HepG2 (cell line): ENCODE measurements around the gene ACP7. TPM values are rescaled to one million over a fixed set of nuclear protein-coding genes. Genes with fewer than 3 reads are reported as not detected.

Experiments
- ATAC-seq: fragments of 200-7000 bp; cut with Tn5 transposase; 3 replicates; pipeline ENCODE4 v1.9.1; 2020; ENCODE audit warnings: mild to moderate bottlenecking, moderate library complexity
- BruUV-seq: library from RNA; stranded (reverse); fragments of 400-500 nt; replicated peaks from 2 replicates; lab custom pipeline; 2021; lab: Mats Ljungman, UMichigan
- CTCF ChIA-PET: fragments of 300-600 bp; formaldehyde crosslinking; extraction: SDS; loops from one replicate; lab custom pipeline; 2021; ENCODE audit warnings: low total read pairs, inconsistent platforms, low intra/inter-chr PET ratio; lab: Yijun Ruan, JAX
- POLR2A ChIA-PET: fragments of 350-600 bp; sonication (Branson Sonifier 250); formaldehyde crosslinking; loops from one replicate; lab custom pipeline; 2020; ENCODE audit warnings: antibody characterized with exemption, inconsistent platforms; lab: Yijun Ruan, JAX
- DNase-seq: peaks from one replicate; pipeline ENCODE4 v3.0.0-alpha.2; 2015; ENCODE audit warnings: low spot score
- FAIRE-seq: peaks from 3 replicates; lab custom pipeline; 2011; peaks lifted over from hg19 to GRCh38; lab: Jason Lieb, UNC
- H2AFZ ChIP-seq: one replicate; pipeline ENCODE4 v1.6.1; 2011; ENCODE audit warnings: low read length, inconsistent platforms
- H3K27ac ChIP-seq: fragments of 300-600 bp; 3 replicates; pipeline ENCODE4 v1.8.0; 2011; ENCODE audit warnings: mixed run types, mild to moderate bottlenecking, mixed read lengths, low read length, inconsistent platforms; ENCODE audit not compliant: insufficient read depth; ENCODE audit errors: extremely low read length
- H3K27me3 ChIP-seq, 2 experiments: fragments of 200-600 bp in 1 of 2; 2 replicates in 1 of 2; 3 replicates in 1 of 2; pipeline versions ENCODE4 v1.6.0 to v1.8.0; 2011; ENCODE audit warnings: low read length in 2 of 2, mild to moderate bottlenecking in 2 of 2, moderate library complexity in 2 of 2, inconsistent platforms in 1 of 2; ENCODE audit not compliant: insufficient read depth in 2 of 2, control insufficient read depth in 1 of 2
- H3K36me3 ChIP-seq, 2 experiments: fragments of 200-600 bp in 1 of 2; replicated peaks in 1 of 2; 2 replicates in 1 of 2; 3 replicates in 1 of 2; pipeline versions ENCODE4 v1.5.1 to v1.8.0; 2011; ENCODE audit warnings: low read length in 2 of 2, inconsistent platforms in 1 of 2; ENCODE audit not compliant: insufficient read depth in 2 of 2, control insufficient read depth in 1 of 2
- H3K4me1 ChIP-seq: 2 replicates; pipeline ENCODE4 v1.5.1; 2012; ENCODE audit warnings: low read length, inconsistent platforms; ENCODE audit not compliant: insufficient read depth
- H3K4me2 ChIP-seq: 2 replicates; pipeline ENCODE4 v1.6.0; 2011; ENCODE audit warnings: low read depth, low read length, inconsistent platforms
- H3K4me3 ChIP-seq, 3 experiments: fragments of 200-600 bp in 1 of 3; sonication (generic), shearing (Covaris generic) in 1 of 3; replicated peaks in 1 of 3; 2 replicates each; pipeline ENCODE4 v1.5.1; 2011 to 2016; ENCODE audit warnings: low read length in 3 of 3, inconsistent platforms in 2 of 3, low read depth in 2 of 3, mild to moderate bottlenecking in 2 of 3, control low read depth in 1 of 3, mixed read lengths in 1 of 3; ENCODE audit not compliant: insufficient read depth in 1 of 3
- H3K79me2 ChIP-seq: one replicate; pipeline ENCODE4 v1.6.1; 2011; ENCODE audit warnings: low read length, inconsistent platforms; ENCODE audit not compliant: insufficient read depth
- H3K9ac ChIP-seq: 2 replicates; pipeline ENCODE4 v1.6.0; 2011; ENCODE audit warnings: mild to moderate bottlenecking, low read depth, low read length, inconsistent platforms; ENCODE audit not compliant: insufficient read depth
- H3K9me3 ChIP-seq: 2 replicates; pipeline ENCODE4 v1.5.1; 2012; ENCODE audit warnings: mild to moderate bottlenecking, low read length
- H4K20me1 ChIP-seq: 2 replicates; pipeline ENCODE4 v1.6.0; 2011; ENCODE audit warnings: inconsistent platforms, mild to moderate bottlenecking, low read length, moderate library complexity; ENCODE audit not compliant: insufficient read depth
- AHR ChIP-seq: IDR thresholded peaks from 2 replicates; pipeline ENCODE4 v1.6.1; 2018; ENCODE audit warnings: missing genetic modification reagents, missing compliant biosample characterization
- HNF1A ChIP-seq, 2 experiments: sonication (generic) in 1 of 2; formaldehyde crosslinking in 1 of 2; IDR thresholded peaks; 2 replicates each; pipeline versions ENCODE4 v1.4.0 to v1.6.1; 2016 to 2020; ENCODE audit warnings: borderline replicate concordance in 1 of 2, low read depth in 1 of 2, mild to moderate bottlenecking in 1 of 2, missing genetic modification reagents in 1 of 2
- ZBTB39 ChIP-seq: sonication (generic); formaldehyde crosslinking; IDR thresholded peaks from 2 replicates; pipeline ENCODE4 v1.5.0; 2020; ENCODE audit warnings: missing genetic modification reagents
- WGBS: methylation state at CpG from one replicate; pipeline ENCODE4 v1.1.6; 2017; ENCODE audit warnings: low lambda C conversion rate; 5-methylcytosine and 5-hydroxymethylcytosine counted together
- in situ Hi-C: cut with HindIII; loops from 2 replicates; pipeline ENCODE4 v1.10.0; 2017; ENCODE audit warnings: low pct_unique_long_range_greater_than_20kb; ENCODE audit not compliant: extremely low pct_ligation_motif_present
- intact Hi-C: fragments of 100-400 bp; cut with micrococcal nuclease; formaldehyde crosslinking; loops from one replicate; pipeline ENCODE4 v1.10.0; 2022; ENCODE audit not compliant: unreplicated experiment
- polyA plus RNA-seq, 8 experiments: library from polyadenylated mRNA; depleted of rRNA in 3 of 8; stranded (reverse) in 7 of 8; unstranded in 1 of 8; fragments of >200 nt; fragmentation: Illumina TruSeq in 4 of 8; extraction: Trizol in 4 of 8; gene quantifications; 2 replicates each; pipeline versions ENCODE4 v1.2.1 to v1.2.3, GENCODE V29; 2011 to 2016; ENCODE audit warnings: low read depth in 4 of 8, missing spikeins in 1 of 8, mixed read lengths in 1 of 8; ENCODE audit not compliant: insufficient read depth in 1 of 8
- total RNA-seq, 5 experiments: library from RNA; depleted of rRNA; stranded (reverse); fragments of >200 nt; fragmentation: Illumina TruSeq; extraction: Trizol; gene quantifications; 2 replicates each; pipeline ENCODE4 v1.2.3, GENCODE V29; 2016; ENCODE audit warnings: low read depth in 1 of 5
- TF ChIP-seq, protein P1 (sequence below): sonication (generic); formaldehyde crosslinking; IDR thresholded peaks from 2 replicates; pipeline ENCODE4 v1.9.0; 2021; ENCODE audit warnings: missing genetic modification reagents, borderline replicate concordance
- TF ChIP-seq, protein P2 (sequence below), 2 experiments: sonication (generic) in 1 of 2; formaldehyde crosslinking in 1 of 2; IDR thresholded peaks; 2 replicates each; pipeline versions ENCODE4 v1.4.0 to v1.6.1; 2018 to 2020; ENCODE audit warnings: missing genetic modification reagents in 2 of 2, borderline replicate concordance in 1 of 2, low read depth in 1 of 2, mild to moderate bottlenecking in 1 of 2, missing biosample characterization in 1 of 2
- TF ChIP-seq, protein P3 (sequence below): sonication (generic); formaldehyde crosslinking; IDR thresholded peaks from 2 replicates; pipeline ENCODE4 v1.4.0; 2020; ENCODE audit warnings: missing genetic modification reagents, borderline replicate concordance

The ACP7 gene
- total and polyA plus RNA-seq, 2 of the 13 experiments (the other 11 are each of a cell fraction or from before 2014, with no cell fraction given) = not detected

DNA sequence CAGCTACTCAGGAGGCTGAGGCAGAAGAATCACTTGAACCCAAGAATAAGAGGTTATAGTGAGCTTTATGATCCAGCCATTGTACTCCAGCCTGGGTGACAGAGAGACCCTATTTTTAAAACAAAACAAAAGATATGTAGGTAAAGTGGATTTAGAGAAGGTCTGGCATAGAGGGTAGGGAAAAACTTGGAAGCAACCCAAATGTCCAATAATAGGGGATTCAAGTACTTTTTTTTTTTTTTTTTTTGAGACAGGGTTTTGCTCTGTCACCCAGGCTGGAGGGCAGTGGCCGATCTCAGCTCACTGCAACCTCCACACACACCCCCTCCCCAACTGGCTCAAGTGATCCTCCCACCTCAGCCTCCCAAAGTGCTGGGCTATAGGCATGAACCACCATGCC lies 35.7 kb downstream of the ACP7 start:
- Histone ChIP-seq H3K27me3 (no peaks in the 10 kb centered on the region; a peak in 1 of 5 replicates), H3K4me1 (peaks cover 27% of the 10 kb centered on the region), H3K9ac (no peak overlapping the region), H3K4me2 (no peak overlapping the region), H2AFZ (no peak overlapping the region), H3K9me3 (no peaks in the 10 kb centered on the region), H3K27ac (no peak overlapping the region), H3K4me3 (no peak overlapping the region), H3K36me3 (no peaks in the 10 kb centered on the region), H4K20me1 (no peaks in the 10 kb centered on the region), H3K79me2 (no peaks in the 10 kb centered on the region)
- FAIRE-seq (no peak), ATAC-seq (no peak), DNase-seq (no peak)
- WGBS = 50% methylated on average over 1 of the region's 1 CpG
- in situ Hi-C loops = loop anchor here (5.0 kb wide), 2 partner anchors 62 to 207 kb away; no protein-coding TSS in a partner anchor
- ChIA-PET CTCF (no interaction called here), POLR2A (interaction anchor here (0.5 kb wide), 1 partner anchor 273 kb away, joined by 3 read pairs; no protein-coding TSS in a partner anchor)
- no TSS peak for BruUV-seq
- intact Hi-C loops = loop anchor here (5.0 kb wide), 2 partner anchors 37 to 292 kb away; partner anchors contain the start of gene PLEKHG2
- TF ChIP-seq, protein P1, sequence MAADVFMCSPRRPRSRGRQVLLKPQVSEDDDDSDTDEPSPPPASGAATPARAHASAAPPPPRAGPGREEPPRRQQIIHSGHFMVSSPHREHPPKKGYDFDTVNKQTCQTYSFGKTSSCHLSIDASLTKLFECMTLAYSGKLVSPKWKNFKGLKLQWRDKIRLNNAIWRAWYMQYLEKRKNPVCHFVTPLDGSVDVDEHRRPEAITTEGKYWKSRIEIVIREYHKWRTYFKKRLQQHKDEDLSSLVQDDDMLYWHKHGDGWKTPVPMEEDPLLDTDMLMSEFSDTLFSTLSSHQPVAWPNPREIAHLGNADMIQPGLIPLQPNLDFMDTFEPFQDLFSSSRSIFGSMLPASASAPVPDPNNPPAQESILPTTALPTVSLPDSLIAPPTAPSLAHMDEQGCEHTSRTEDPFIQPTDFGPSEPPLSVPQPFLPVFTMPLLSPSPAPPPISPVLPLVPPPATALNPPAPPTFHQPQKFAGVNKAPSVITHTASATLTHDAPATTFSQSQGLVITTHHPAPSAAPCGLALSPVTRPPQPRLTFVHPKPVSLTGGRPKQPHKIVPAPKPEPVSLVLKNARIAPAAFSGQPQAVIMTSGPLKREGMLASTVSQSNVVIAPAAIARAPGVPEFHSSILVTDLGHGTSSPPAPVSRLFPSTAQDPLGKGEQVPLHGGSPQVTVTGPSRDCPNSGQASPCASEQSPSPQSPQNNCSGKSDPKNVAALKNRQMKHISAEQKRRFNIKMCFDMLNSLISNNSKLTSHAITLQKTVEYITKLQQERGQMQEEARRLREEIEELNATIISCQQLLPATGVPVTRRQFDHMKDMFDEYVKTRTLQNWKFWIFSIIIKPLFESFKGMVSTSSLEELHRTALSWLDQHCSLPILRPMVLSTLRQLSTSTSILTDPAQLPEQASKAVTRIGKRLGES (CRISPR knock-in tag) = no peak
- TF ChIP-seq, protein P2, sequence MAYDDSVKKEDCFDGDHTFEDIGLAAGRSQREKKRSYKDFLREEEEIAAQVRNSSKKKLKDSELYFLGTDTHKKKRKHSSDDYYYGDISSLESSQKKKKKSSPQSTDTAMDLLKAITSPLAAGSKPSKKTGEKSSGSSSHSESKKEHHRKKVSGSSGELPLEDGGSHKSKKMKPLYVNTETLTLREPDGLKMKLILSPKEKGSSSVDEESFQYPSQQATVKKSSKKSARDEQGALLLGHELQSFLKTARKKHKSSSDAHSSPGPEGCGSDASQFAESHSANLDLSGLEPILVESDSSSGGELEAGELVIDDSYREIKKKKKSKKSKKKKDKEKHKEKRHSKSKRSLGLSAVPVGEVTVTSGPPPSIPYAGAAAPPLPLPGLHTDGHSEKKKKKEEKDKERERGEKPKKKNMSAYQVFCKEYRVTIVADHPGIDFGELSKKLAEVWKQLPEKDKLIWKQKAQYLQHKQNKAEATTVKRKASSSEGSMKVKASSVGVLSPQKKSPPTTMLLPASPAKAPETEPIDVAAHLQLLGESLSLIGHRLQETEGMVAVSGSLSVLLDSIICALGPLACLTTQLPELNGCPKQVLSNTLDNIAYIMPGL (CRISPR knock-in tag; IDR thresholded peaks at IDR 0.05; ENCODE audit: borderline replicate concordance in 1 of 2, low read depth in 1 of 2) = no peak
- TF ChIP-seq, protein P3, sequence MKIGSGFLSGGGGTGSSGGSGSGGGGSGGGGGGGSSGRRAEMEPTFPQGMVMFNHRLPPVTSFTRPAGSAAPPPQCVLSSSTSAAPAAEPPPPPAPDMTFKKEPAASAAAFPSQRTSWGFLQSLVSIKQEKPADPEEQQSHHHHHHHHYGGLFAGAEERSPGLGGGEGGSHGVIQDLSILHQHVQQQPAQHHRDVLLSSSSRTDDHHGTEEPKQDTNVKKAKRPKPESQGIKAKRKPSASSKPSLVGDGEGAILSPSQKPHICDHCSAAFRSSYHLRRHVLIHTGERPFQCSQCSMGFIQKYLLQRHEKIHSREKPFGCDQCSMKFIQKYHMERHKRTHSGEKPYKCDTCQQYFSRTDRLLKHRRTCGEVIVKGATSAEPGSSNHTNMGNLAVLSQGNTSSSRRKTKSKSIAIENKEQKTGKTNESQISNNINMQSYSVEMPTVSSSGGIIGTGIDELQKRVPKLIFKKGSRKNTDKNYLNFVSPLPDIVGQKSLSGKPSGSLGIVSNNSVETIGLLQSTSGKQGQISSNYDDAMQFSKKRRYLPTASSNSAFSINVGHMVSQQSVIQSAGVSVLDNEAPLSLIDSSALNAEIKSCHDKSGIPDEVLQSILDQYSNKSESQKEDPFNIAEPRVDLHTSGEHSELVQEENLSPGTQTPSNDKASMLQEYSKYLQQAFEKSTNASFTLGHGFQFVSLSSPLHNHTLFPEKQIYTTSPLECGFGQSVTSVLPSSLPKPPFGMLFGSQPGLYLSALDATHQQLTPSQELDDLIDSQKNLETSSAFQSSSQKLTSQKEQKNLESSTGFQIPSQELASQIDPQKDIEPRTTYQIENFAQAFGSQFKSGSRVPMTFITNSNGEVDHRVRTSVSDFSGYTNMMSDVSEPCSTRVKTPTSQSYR (CRISPR knock-in tag) = no peak
- no peak for TF ChIP-seq ZBTB39 (CRISPR knock-in tag)
- no peak for TF ChIP-seq HNF1A (IDR thresholded peaks at IDR 0.05; ENCODE audit: low read depth)
- TF ChIP-seq HNF1A (CRISPR knock-in tag; IDR thresholded peaks at IDR 0.05; ENCODE audit: borderline replicate concordance) = no peak
- no peak for TF ChIP-seq AHR (CRISPR knock-in tag)
